DOHH2 (cell line): ENCODE measurements around the gene NPEPL1.

ENCODE experiments used
- H3F3A ChIP-seq: fragments of 200-600 bp; sonication (generic), shearing (Covaris generic); 2 replicates; pipeline ENCODE4 v1.6.0; 2016; ENCODE audit warnings: antibody characterized with exemption, mild to moderate bottlenecking; ENCODE audit not compliant: control insufficient read depth, insufficient read depth
- H3K27ac ChIP-seq: fragments of 200-600 bp; sonication (generic); 2 replicates; pipeline ENCODE4 v1.5.1; 2014; ENCODE audit warnings: low read depth, mild to moderate bottlenecking, low read length, moderate library complexity
- H3K27me3 ChIP-seq: fragments of 200-600 bp; sonication (generic); 2 replicates; pipeline ENCODE4 v1.6.1; 2014; ENCODE audit warnings: mild to moderate bottlenecking, low read length, mixed read lengths; ENCODE audit not compliant: control insufficient read depth
- H3K36me3 ChIP-seq: fragments of 200-600 bp; sonication (generic); 2 replicates; pipeline ENCODE4 v1.6.1; 2014; ENCODE audit warnings: mild to moderate bottlenecking, low read length, moderate library complexity, mixed read lengths; ENCODE audit not compliant: control insufficient read depth
- H3K4me1 ChIP-seq: fragments of 200-600 bp; sonication (generic); 2 replicates; pipeline ENCODE4 v1.6.1; 2014; ENCODE audit warnings: mild to moderate bottlenecking, low read length, mixed read lengths; ENCODE audit not compliant: control insufficient read depth
- H3K4me2 ChIP-seq: fragments of 200-600 bp; sonication (generic); 2 replicates; pipeline ENCODE4 v1.6.0; 2014; ENCODE audit warnings: mild to moderate bottlenecking, low read length, moderate library complexity
- H3K4me3 ChIP-seq: fragments of 200-600 bp; sonication (generic); 2 replicates; pipeline ENCODE4 v1.5.1; 2014; ENCODE audit warnings: mild to moderate bottlenecking, low read length, mixed read lengths
- H3K79me2 ChIP-seq: fragments of 200-600 bp; sonication (generic); 2 replicates; pipeline ENCODE4 v1.6.1; 2014; ENCODE audit warnings: mild to moderate bottlenecking, low read length, mixed read lengths; ENCODE audit not compliant: control insufficient read depth
- H3K9me2 ChIP-seq: fragments of 200-600 bp; sonication (generic); replicated peaks from 2 replicates; pipeline ENCODE4 v1.6.1; 2014; ENCODE audit warnings: mild to moderate bottlenecking, low read length, mixed read lengths; ENCODE audit not compliant: control insufficient read depth
- H3K9me3 ChIP-seq: fragments of 200-600 bp; sonication (generic); 2 replicates; pipeline ENCODE4 v1.6.1; 2014; ENCODE audit warnings: antibody characterized with exemption, low read length, mixed read lengths; ENCODE audit not compliant: control insufficient read depth, insufficient read depth
- H4K20me1 ChIP-seq: fragments of 200-600 bp; sonication (generic); 2 replicates; pipeline ENCODE4 v1.6.0; 2014; ENCODE audit warnings: low read depth, mild to moderate bottlenecking, antibody characterized with exemption, low read length, moderate library complexity; ENCODE audit not compliant: control insufficient read depth, insufficient read depth
- CTCF ChIP-seq: fragments of 200-600 bp; sonication (generic); IDR thresholded peaks from one replicate; pipeline ENCODE4 v1.5.1; 2014; ENCODE audit warnings: antibody characterized with exemption, mild to moderate bottlenecking, low read depth, low read length; ENCODE audit not compliant: poor library complexity, severe bottlenecking
- EZH2phosphoT487 ChIP-seq: fragments of 200-600 bp; sonication (generic); IDR thresholded peaks from 2 replicates; pipeline ENCODE4 v1.6.1; 2017; ENCODE audit warnings: borderline replicate concordance, mild to moderate bottlenecking, antibody characterized with exemption, low read length, moderate library complexity, mixed read lengths

Gene NPEPL1

GRCh38 chr20:58700823-58701222 lies 8.2 kb downstream of the NPEPL1 start:
- H4K20me1 ChIP-seq = no peaks in the 10 kb centered on the region
- H3K4me1 ChIP-seq = no peaks in the 10 kb centered on the region
- H3K27ac ChIP-seq = no peak overlapping the region
- H3K9me3 ChIP-seq = no peaks in the 10 kb centered on the region
- H3K36me3 ChIP-seq = no peaks in the 10 kb centered on the region
- no peak for TF ChIP-seq EZH2phosphoT487
- no peak for TF ChIP-seq CTCF
- no peaks in the 10 kb centered on the region for H3K79me2 ChIP-seq
- H3F3A ChIP-seq = no peaks in the 10 kb centered on the region
- H3K27me3 ChIP-seq = no peaks in the 10 kb centered on the region
- no peak overlapping the region for H3K4me2 ChIP-seq
- no peaks in the 10 kb centered on the region for H3K9me2 ChIP-seq
- no peak overlapping the region for H3K4me3 ChIP-seq

GRCh38 chr20:58701431-58702160 lies 9.0 kb downstream of the NPEPL1 start:
- Histone ChIP-seq H3K4me3 (no peak overlapping the region), H3F3A (no peaks in the 10 kb centered on the region), H3K36me3 (no peaks in the 10 kb centered on the region), H3K4me1 (no peaks in the 10 kb centered on the region), H4K20me1 (no peaks in the 10 kb centered on the region), H3K79me2 (no peaks in the 10 kb centered on the region), H3K9me3 (no peaks in the 10 kb centered on the region), H3K27me3 (no peaks in the 10 kb centered on the region), H3K4me2 (no peak overlapping the region), H3K9me2 (no peaks in the 10 kb centered on the region), H3K27ac (no peak overlapping the region)
- TF ChIP-seq EZH2phosphoT487 (no peak), CTCF (no peak)

- no peaks in the 10 kb centered on the region for H3K4me1 ChIP-seq
- H3K4me2 ChIP-seq = no peak overlapping the region
- no peaks in the 10 kb centered on the region for H3K79me2 ChIP-seq
- no peaks in the 10 kb centered on the region for H3K9me2 ChIP-seq
- no peaks in the 10 kb centered on the region for H3K36me3 ChIP-seq
- H3K27me3 ChIP-seq = no peaks in the 10 kb centered on the region
- no peaks in the 10 kb centered on the region for H3K9me3 ChIP-seq
- no peak overlapping the region for H3K4me3 ChIP-seq
- no peaks in the 10 kb centered on the region for H4K20me1 ChIP-seq
- TF ChIP-seq CTCF (no peak), EZH2phosphoT487 (no peak)
- no peak overlapping the region for H3K27ac ChIP-seq
- H3F3A ChIP-seq = no peaks in the 10 kb centered on the region
These were observed 9.5 kb downstream of the NPEPL1 start for GRCh38 chr20:58702161-58702510.
